HUDEP-2 (cell line): ENCODE results near the gene SH3PXD2B.
A peak's percentile ranks its signal among the peaks of the same experiment; 100 is the strongest.
"Not testable (repeated sequence)": the region's sequence is repeated elsewhere in the genome, so short reads cannot be mapped to it uniquely, and the experiment has no call there.

ENCODE experiments used
- DNase-seq, 76 experiments: peaks; one replicate each; lab custom pipeline; 2025; ENCODE audit not compliant: unreplicated experiment in 76 of 76; lab: John Stamatoyannopoulos, UW

SH3PXD2B gene

DNA sequence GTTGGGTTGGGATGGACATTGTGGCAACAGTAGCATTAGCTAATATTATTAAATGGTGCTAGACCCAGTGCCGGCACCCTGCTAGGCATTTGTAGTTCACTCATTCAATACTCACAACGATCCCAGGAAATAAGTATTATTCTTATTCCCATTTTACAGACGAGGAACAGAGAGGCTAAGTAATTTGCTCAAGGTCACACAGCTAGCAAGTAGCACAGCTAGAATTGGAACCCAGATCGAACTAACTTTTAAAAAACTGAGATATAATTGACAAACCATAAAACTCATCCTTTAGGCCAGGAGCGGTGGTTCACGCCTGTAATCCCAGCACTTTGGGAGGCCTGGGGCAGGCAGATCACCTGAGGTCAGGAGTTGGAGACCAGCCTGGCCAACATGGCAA lies 79.5 kb downstream of the SH3PXD2B start:
- no peak for DNase-seq

DNA sequence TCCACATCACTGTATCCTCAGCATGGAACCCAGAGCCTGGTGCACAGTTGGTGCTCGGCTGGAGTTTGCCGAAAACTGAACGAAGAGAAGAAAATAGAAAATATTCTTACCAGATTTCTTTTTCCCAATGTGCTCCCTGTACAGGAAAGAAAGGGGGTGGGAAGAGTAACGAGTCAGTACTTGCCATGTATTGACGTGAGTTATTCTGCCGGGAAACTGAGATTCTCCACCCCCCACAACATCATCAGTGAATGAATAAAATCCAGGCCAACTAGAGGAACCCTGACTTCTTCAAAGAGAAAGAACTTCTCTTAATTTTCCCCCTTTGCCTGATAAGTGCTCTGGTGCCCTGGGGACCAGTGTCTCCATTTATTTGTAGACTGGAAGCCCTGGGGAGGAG lies 80.6 kb downstream of the SH3PXD2B start:
- DNase-seq, result no peak

DNA sequence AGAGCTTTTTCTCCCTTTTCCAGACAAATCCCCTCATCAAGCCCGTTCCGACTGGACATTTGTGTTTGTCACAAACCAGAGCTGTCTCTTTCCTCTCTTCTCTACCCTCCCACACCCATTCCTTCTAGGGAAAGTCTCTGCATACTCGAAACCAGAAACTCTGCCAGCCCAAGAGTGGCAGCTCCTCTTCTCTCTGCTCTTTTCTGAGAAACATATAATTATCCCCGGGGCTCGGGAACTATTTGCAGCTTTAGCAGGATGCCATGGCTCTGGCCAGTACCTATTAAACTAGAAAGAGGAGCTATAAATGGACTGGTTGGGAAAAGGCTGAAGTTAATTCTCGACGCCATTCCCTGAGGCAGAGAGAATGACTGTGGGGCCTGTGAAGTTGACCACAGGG lies 82.6 kb downstream of the SH3PXD2B start:
- DNase-seq, result no peak

DNA sequence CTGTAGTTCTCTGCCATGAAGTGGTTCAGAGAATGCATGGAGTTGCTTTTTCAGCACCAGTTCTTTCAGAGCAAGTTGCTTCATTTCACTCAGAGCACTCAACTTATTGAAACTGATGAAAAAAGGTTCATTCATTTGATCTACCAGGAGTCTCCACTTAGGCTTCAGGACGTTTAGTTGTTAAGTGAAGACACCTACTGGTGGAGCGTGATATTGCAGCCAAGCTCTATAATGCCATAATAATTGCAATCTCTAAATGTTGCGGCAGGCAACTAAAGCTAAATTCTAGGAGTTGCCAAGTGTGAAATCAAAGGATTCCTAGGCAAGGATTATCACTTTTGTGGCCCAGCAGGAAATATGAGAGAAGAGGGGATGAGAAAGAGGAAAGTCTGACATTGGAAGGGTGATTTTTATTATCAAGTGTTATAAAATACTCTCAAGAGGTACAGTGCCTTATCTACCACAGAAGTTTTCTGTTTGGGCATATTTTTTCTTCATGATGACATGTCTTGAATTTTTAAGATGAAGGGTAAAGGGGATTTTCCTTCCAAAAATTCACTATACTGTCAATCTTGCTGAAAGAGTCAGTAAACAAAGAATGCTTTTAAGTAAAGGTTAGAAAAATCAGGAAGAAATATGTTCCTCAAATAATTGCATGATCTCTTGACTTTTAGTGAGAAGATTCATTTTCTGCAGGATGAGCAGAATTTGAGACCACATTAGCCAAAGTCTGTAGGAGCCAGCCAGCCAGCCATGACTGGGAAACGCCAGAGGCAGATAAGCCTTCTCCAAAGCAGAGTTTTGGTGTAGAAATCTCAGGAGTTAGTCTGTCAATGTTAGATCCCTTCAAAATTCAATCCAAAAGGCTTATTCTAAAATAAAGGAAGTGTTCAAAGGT lies 83.4 kb downstream of the SH3PXD2B start:
- peak in 14 of 76 experiments; percentile 2 to 35 (median 18) for DNase-seq

DNA sequence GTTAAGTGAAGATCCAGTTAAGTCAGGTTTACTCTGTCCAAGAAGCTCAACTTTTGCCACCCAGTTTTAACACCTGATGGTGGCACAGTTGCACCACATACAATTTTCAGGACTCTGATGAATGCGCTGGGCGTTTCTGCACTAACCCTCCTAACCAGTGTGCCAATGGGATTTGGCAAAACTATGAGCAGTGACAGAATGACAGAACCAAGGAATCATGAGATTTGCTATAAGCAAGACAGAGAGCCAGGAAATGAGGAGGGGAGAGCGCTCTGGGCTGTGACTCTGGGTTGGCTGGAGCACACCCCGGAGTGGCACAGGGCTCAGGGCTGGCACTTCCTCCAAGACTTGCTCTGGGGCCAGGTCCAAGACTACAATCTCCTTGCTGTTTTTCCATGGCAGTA lies 84.1 kb downstream of the SH3PXD2B start:
- DNase-seq, result no peak

DNA sequence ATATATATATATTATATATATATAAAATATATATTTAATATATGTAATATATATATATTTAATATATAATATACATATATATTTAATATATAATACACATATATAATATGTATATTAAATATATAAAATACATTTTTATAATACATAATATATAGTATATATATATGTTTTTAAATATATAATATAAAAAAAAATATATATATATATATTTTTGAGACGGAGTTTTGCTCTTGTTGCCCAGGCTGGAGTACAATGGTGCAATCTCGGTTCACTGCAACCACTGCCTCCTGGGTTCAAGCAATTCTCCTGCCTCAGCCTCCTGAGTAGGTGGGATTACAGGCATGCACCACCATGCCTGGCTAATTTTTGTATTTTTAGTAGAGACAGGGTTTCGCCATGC lies 85.6 kb downstream of the SH3PXD2B start:
- DNase-seq, result not testable (repeated sequence)

DNA sequence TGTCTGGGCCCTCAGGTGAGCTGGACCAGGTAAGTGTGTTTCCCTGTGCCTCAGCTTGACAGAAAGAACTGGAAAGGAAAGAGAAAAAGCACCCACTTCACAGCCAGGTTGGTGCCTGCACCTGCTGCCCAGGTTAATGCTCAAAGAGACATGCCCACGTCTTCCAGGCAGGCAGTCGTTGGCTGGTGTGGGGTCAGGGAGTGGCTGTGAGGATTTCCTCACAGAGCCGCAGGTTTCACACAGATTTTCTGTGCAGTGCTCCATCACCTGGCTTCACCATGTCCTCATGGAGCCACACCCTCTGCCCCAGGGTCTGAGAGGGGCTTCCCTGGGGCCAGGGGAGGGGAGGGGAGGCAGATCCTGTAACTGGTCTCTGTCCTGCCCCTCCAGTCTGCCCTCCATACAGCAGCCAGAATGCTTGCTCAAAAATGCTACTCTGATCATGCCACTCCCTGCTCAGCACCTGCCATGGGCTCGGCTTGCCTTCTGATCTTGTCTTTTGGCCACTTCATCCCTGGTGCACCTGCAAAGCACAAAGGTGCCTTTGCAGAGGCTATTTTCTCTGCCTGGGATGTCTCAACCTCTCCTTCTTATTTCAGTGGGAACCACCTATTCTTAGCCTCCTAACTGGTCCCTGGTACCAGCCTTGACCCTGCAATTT lies 88.2 kb downstream of the SH3PXD2B start:
- no peak for DNase-seq

DNA sequence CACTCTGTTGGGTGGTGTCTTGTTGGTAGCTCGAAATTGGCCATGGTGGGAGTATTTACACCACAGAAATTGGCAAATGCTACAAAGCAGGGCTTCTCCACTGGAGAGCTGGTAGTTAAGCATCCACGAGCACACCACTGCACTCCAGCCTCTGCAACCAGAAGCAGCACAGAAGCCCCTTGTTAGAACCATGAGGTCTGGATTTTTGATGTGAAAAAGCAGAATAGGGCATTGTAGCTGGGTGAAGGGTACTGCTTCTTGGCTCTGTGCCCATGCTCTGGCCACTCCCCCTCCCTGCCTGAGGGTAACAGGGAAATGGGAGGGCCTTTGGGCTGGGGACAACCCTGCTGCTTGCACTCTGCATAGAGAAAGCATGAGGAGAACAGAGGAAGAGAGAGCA lies 89.6 kb downstream of the SH3PXD2B start:
- no peak for DNase-seq

DNA sequence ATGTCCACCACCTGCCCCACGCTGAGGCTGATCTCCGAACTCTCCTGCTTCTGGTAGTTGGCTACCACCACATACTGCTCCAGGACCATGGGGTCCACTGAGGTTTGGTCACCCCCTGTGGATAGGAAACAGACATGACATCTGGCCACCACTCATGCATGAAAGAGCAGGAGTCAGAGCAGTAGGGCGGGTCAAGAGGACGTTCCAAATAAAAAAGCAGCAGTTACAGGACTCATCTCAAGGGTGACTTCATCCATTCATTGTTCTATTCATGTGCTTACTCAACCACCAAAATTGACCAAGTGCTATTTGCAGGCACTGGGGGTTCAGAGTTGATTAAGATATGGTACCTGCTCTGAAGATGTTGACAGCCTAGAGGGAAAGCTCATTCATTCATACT lies 91.6 kb downstream of the SH3PXD2B start:
- no peak for DNase-seq

DNA sequence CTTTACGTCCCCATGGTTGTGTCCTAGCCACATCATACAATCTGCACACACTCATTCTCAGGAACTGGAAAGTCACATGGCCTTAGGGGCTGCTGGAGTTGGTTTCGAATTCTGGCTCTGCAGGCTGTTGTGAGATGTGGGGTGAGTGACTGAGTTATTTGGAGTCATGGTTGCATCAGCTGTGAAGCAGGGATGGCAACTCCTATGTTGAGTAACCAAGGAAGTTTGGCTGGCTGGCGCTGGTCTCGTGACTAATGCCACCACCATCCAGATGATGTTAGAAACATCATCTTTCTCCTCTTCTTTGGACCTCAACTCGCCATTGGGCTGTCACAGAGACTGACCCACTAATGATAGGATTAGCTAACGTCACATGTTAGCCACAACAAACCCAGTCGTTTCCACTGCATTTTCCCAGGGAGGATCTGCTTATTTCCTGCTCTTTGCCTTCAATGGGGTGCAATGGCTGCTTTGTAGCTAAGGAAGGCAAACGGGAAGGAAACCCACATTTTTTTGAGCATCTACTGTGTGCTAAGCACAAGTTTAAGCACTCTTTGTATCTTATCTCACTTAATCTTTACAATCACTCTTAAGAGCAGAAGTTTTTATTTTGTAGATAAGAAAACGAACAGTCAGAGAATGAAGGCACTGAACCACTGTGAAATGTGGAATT lies 92.6 kb downstream of the SH3PXD2B start:
- DNase-seq, result peak in 1 of 76 experiments; percentile 9

DNA sequence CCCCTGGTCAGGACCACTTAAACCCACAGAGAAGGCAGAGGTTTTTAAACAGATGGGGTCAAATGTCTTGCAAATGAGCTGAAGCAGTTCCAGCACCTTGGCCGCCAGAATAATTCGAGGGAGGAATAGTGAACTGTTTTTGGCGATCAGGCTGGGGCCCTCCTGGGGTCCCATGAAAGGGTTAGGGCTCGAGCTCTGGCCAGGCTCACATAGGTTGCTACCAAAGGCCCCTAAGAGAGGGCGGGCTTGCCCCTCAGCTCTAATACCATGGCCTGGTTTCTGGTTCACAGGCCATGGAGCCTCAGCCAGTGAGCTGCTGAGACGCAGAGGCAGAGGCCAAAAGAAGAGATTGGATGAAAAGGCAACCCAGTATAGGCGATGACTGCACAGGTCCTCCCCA lies 96.0 kb downstream of the SH3PXD2B start:
- DNase-seq, result no peak

DNA sequence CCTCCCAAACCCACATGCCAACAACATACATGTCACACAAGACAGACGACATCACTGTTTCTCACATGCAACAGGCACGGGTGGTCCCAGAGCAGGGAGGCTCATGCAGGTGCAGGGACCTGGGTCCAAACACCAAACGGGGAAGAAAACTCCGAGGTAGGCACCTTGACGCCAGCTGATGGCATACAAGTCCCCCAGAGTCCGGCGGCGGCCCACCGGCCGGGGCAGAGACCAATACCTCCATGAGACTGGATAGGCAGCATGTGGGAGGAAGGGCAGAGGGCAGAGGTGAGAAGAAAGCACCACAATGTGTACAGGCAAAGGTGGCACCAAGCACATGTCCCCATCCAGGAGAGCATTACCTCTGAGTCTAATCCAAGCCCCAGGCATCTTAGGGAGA lies 97.8 kb downstream of the SH3PXD2B start:
- no peak for DNase-seq

DNA sequence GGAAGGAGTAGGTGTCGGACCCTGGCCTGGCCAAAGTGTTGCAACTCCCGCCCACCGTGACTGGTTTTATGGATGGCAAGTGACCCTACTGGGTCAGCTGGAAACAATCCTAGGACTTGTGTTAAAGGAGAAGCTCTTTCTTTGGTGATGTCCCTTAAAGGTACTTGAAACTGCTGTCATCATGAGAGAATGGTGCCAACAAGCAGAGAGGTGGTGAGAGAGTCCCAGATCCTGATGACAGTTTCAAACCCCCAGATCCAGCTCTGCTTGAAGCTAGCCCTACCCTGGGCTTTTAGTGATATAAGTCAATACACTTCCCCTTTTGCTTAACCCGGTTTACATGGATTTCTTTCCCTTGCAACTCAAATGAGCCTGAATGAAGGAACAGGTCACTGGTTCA lies 98.3 kb downstream of the SH3PXD2B start:
- DNase-seq, result no peak

DNA sequence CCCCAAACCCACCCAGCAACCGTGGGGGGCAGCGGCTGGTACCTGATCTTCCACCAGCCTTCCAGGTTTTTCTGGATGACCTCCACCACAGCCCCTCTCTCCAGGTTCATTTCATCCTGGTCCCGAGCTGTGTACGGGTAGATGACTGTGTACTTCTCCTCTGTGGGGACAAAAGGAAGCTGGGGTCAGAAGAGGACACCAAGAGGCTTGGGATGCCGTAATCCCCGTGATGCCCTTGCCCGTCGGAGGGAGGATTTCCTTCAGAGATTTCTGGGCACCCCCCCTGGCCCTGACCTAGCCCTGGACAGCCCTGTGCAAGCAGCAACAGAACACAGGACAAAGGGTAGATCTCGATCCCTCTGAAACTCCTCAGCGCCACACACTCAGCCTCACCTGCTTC lies 100.5 kb downstream of the SH3PXD2B start:
- no peak for DNase-seq

DNA sequence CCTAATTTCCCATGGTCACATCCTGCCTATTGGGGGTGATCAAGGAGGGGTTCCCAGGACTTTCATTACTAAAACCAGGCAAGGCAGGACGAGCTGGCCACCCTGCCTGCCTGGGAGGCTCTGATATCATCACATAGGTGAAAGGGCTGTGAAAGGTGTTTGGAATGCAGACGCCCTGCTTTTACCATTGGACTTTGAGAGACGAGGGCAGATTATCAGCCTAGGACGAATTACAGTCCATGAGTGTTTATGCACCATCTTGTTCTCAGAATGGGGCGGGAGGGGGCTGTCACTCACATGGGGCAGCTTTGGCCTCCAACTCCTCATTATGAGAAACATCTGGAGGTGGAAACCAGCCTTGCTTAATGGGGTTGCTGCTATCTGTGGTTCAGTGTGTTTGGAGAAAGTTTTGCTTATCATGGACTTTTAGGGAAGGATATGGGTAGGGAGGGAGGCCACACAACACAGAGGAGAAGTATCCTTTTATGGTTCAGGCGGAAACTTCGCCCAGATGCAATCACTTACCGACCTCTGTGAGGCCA lies 101.0 kb downstream of the SH3PXD2B start:
- DNase-seq, result no peak

DNA sequence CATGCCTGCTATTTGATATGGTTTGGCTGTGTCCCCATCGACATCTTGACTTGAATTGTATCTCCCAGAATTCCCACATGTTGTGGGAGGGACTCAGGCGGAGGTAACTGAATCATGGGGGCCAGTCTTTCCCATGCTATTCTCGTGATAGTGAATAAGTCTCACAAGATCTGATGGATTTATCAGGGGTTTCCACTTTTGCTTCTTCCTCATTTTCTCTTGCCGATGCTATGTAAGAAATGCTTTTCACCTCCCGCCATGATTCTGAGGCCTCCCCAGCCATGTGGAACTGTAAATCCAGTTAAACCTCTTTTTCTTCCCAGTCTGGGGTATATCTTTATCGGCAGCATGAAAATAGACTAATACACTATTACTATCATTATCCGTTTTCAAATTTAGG lies 101.8 kb downstream of the SH3PXD2B start:
- DNase-seq, result not testable (repeated sequence)

DNA sequence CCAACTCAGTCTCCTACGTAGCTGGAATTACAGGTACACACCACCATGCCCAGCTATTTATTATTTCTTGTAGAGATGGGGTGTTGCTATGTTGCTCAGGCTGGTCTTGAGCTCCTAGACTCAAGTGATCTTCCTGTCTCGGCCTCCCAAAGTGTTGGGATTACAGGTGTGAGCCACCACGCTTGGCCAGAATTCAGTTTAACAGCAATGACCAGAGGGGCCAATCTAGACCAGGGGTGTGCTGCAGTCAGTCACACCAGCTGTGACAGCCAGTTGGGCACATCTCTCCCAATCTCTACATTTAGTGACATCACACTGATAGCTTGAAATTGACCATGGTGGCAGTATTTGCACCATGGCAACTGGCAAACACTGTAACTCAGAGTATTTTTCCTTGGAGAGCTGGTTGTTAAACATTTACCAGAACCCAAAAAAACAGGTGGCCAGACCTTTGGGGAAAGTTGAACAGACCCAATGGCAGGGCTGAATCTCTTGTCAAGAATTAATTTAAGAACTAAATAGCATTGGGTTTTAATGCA lies 103.0 kb downstream of the SH3PXD2B start:
- DNase-seq, result no peak

DNA sequence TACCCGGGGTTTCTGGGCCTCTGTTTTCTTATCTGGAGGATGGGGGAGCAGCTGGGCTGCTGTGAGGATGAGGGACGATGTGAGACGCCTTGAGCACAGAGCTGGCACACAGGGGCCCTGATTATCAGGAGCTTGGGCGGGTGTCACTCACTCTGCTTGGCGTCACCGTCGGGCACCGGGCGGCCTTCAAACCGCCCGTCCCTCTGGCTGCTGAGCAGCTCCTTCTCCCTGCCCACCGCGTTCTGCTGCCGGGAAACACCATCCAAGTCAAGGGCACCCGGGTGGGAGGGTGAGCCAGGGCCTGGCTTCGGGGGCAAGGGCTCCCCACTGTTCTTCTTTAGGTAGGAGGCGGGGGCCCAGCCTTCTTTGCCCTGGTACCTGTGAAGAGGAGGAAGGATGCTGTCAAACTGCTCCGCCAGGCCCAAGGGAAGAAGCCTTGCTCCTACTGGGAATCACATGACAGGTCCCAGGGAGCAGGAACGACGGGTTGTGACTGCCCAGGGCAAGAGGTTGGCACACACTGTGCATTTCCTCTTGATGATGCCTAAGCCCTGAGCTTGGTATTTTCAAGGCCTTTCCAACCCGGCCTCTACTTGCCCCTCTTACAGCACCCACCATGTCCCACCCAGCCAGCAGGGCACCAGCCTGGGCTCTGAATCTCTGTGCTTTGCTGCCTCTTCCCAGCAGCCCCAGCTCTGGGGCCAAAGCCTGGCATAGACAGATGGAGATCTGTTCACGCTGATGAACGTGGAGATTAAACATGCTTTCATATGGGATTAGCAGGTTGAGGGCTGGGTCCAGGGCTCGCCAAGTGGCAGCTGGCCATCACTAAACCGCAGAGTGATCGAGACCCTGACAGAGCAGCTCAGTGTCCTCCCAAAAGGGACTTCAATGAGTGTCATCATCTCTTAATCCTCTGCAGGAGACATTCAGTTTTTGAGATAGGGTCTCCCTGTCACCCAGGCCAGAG lies 103.8 kb downstream of the SH3PXD2B start:
- DNase-seq, result no peak

DNA sequence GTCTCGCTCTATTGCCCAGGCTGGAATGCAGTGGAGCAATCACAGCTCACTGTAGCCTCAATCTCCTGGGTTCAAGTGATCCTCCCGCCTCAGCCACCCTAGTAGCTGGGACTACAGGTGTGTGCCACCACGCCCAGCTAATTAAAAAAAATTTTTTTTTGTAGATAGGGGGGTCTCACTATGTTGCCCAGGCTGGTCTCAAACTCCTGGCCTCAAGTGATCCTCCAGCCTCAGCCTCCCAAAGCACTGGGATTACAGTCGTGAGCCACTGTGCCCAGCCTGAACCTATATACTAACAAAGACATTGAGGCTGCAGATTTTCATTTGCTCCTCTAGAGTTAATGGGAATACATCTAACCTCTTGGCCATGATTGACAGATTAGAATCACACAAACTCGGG lies 105.6 kb downstream of the SH3PXD2B start:
- DNase-seq, result not testable (repeated sequence)

DNA sequence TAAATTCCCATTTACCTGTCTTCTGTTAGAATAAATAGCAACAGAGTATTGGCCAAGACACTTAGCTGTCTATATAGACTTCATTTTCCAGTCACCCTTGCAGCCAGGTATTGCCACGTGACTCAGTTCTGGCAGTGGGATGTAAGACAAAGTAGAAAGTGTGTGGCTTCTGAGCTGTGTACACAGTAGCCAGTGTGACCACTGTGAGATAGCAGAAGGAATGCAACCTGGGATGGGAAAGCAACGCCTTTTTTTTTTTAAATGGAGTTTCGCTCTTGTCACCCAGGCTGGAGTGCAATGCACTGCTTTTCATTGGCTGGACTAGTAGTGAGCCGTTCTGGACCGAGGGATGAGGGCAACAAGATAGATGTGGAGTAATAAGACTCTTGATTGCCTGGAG lies 106.2 kb downstream of the SH3PXD2B start:
- DNase-seq, result no peak
